Adrenal gland (tissue), 5 donors: Measurements from ENCODE around the gene PAX7.

Experiments
- POLR2A ChIP-seq, 2 donors: fragments of 450-650 bp; IDR thresholded peaks; one replicate each; pipeline ENCODE4 v1.6.1; 2017; ENCODE audit warnings: antibody characterized with exemption in 2 of 2, mild to moderate bottlenecking in 2 of 2, moderate library complexity in 1 of 2
- TF ChIP-seq, protein P1 (sequence below), 6 experiments: fragments of 450-650 bp in 4 of 6; fragments of 200-600 bp in 2 of 6; sonication (generic) in 1 of 6; IDR thresholded peaks; 1 replicate in 5 of 6; 2 replicates in 1 of 6; pipeline versions ENCODE4 v1.5.1 to v1.8.0; 2016 to 2021; ENCODE audit warnings: antibody characterized with exemption in 6 of 6, mild to moderate bottlenecking in 2 of 6, moderate library complexity in 1 of 6
- donor health status: DM: no; HTN: no; CAD: no.

DNA sequence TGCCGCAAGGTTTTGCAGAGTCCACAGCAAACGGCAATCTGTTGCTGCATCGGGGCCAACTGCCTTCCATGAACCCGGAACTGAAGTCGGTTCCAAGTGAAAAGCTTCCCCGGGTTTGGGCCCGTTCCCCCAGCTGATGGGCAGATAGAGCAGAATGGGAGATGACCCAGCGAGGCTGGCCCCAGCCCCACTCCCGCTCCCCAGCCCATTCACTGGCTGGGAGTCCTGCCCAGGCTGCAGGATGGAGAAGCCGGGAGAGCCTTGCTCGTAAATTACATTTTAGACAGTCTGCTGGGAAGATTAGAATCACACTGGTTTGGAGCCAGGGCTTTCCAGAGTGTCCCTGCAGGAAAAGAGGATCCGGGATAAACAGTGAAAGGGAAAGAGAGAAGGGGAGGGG is 31.6 kb upstream of the PAX7 start:
- TF ChIP-seq, protein P1, sequence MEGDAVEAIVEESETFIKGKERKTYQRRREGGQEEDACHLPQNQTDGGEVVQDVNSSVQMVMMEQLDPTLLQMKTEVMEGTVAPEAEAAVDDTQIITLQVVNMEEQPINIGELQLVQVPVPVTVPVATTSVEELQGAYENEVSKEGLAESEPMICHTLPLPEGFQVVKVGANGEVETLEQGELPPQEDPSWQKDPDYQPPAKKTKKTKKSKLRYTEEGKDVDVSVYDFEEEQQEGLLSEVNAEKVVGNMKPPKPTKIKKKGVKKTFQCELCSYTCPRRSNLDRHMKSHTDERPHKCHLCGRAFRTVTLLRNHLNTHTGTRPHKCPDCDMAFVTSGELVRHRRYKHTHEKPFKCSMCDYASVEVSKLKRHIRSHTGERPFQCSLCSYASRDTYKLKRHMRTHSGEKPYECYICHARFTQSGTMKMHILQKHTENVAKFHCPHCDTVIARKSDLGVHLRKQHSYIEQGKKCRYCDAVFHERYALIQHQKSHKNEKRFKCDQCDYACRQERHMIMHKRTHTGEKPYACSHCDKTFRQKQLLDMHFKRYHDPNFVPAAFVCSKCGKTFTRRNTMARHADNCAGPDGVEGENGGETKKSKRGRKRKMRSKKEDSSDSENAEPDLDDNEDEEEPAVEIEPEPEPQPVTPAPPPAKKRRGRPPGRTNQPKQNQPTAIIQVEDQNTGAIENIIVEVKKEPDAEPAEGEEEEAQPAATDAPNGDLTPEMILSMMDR (IDR thresholded peaks at IDR 0.05): no peak
- TF ChIP-seq POLR2A (IDR thresholded peaks at IDR 0.05): no peak
